ENCODE results near the gene ARL10. TPM values are rescaled to one million over a fixed set of nuclear protein-coding genes. Genes with fewer than 3 reads are reported as not detected.

Gene ARL10
- total and polyA plus RNA-seq, 4 donors: 1.5 to 13.4 (median 4.3) TPM

DNA sequence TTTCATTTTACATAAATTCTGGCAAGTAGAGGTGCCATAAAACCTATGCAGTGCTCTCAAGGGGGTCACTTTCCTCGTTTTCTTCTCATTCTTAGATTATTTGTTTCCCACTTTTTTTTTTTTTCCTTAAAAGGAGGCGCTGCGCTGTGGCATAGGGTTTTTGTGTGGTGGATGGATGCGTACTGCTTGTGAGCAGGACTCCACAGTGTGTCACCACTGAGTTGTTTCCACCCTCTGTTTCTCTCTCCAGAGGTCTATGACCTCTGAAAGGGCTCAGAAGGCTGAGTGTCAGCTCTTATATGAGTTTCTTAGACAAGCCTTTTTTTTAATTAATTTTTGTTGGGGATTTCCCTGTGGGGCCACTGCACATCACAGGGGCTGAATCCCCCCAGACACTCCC, 64.7 kb downstream of the ARL10 start:
- TF ChIP-seq, protein P1, sequence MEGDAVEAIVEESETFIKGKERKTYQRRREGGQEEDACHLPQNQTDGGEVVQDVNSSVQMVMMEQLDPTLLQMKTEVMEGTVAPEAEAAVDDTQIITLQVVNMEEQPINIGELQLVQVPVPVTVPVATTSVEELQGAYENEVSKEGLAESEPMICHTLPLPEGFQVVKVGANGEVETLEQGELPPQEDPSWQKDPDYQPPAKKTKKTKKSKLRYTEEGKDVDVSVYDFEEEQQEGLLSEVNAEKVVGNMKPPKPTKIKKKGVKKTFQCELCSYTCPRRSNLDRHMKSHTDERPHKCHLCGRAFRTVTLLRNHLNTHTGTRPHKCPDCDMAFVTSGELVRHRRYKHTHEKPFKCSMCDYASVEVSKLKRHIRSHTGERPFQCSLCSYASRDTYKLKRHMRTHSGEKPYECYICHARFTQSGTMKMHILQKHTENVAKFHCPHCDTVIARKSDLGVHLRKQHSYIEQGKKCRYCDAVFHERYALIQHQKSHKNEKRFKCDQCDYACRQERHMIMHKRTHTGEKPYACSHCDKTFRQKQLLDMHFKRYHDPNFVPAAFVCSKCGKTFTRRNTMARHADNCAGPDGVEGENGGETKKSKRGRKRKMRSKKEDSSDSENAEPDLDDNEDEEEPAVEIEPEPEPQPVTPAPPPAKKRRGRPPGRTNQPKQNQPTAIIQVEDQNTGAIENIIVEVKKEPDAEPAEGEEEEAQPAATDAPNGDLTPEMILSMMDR (IDR thresholded peaks at IDR 0.05; ENCODE audit: control extremely low read depth, extremely low read depth): no peak
- Histone ChIP-seq H3K9ac (ENCODE audit: insufficient read depth in 1 of 2, low read length in 2 of 2) (no peak overlapping the region), H3K4me1 (ENCODE audit: control insufficient read depth in 5 of 5, insufficient read depth in 5 of 5, low read length in 5 of 5) (no peaks in the 10 kb centered on the region), H3K4me3 (no peak overlapping the region), H3K36me3 (ENCODE audit: control insufficient read depth in 4 of 4, insufficient read depth in 4 of 4, low read length in 4 of 4) (no peaks in the 10 kb centered on the region), H3K27me3 (ENCODE audit: control insufficient read depth in 3 of 3, insufficient read depth in 3 of 3, low read length in 2 of 3) (no peaks in the 10 kb centered on the region), H3K27ac (ENCODE audit: low read depth in 1 of 2, low read length in 1 of 2) (no peak overlapping the region), H3K9me3 (ENCODE audit: control insufficient read depth in 4 of 4, insufficient read depth in 3 of 4, low read length in 3 of 4) (no peaks in the 10 kb centered on the region)
- DNase-seq (no peak), ATAC-seq (ENCODE audit: insufficient read depth, low FRiP score) (no peak)
- WGBS, 2 donors: 66 to 87% methylated on average over 4 of the region's 4 CpGs

Small RNAs within 50 kb of the gene (small RNA-seq; reads per million reads assigned to genes)
- gene MIR1271 (ENCODE audit: low replicate concordance): 62.0 reads per million, percentile 98 among the genes with 10 or more reads in this experiment

Other genes starting within 250 kb of the ARL10 start
- gene SIMC1, start 127.1 kb upstream of the ARL10 start, total RNA-seq: 10 to 100 TPM; 12.1 to 20.9 TPM
- gene SIMC1, start 127.1 kb upstream of the ARL10 start, polyA plus RNA-seq: 1 to 10 TPM; 3.7 to 5.3 TPM
- gene KIAA1191, start 3.7 kb upstream of the ARL10 start, total RNA-seq: 10 to 100 TPM; 76.7 to 78.1 TPM
- 10 to 100 TPM; 41.0 to 47.0 TPM for gene KIAA1191, start 3.7 kb upstream of the ARL10 start, polyA plus RNA-seq
- gene NOP16, start 23.1 kb downstream of the ARL10 start, total RNA-seq: 10 to 100 TPM in 1 of 2 donors, 1 to 10 TPM in 1; 5.0 to 28.5 TPM
- 10 to 100 TPM; 44.4 to 52.1 TPM for gene NOP16, start 23.1 kb downstream of the ARL10 start, polyA plus RNA-seq
- gene HIGD2A, start 23.3 kb downstream of the ARL10 start, total RNA-seq: 100 to 1,000 TPM in 1 of 2 donors, 10 to 100 TPM in 1; 71.2 to 101 TPM
- 100 to 1,000 TPM; 115 to 190 TPM for gene HIGD2A, start 23.3 kb downstream of the ARL10 start, polyA plus RNA-seq
- gene CLTB, start 51.1 kb downstream of the ARL10 start, total RNA-seq: 100 to 1,000 TPM in 1 of 2 donors, 10 to 100 TPM in 1; 33.2 to 123 TPM
- gene CLTB, start 51.1 kb downstream of the ARL10 start, polyA plus RNA-seq: 100 to 1,000 TPM; 101 to 193 TPM
- 10 to 100 TPM; 33.4 to 40.1 TPM for gene FAF2, start 82.9 kb downstream of the ARL10 start, total RNA-seq
- gene FAF2, start 82.9 kb downstream of the ARL10 start, polyA plus RNA-seq: 10 to 100 TPM; 12.5 to 19.8 TPM
- 10 to 100 TPM; 23.4 to 40.5 TPM for gene RNF44, start 171.9 kb downstream of the ARL10 start, total RNA-seq
- 10 to 100 TPM; 15.3 to 27.7 TPM for gene RNF44, start 171.9 kb downstream of the ARL10 start, polyA plus RNA-seq
- gene CDHR2, start 183.9 kb downstream of the ARL10 start, total RNA-seq: 1 to 10 TPM in 1 of 2 donors, under 1 TPM in 1; 0.74 to 1.5 TPM
- gene CDHR2, start 183.9 kb downstream of the ARL10 start, polyA plus RNA-seq: under 1 TPM; 0.02 to 0.10 TPM
- gene GPRIN1, start 244.7 kb downstream of the ARL10 start, total RNA-seq: 1 to 10 TPM in 1 of 2 donors, under 1 TPM in 1; 0.97 to 1.1 TPM
- under 1 TPM; 0.39 to 0.68 TPM for gene GPRIN1, start 244.7 kb downstream of the ARL10 start, polyA plus RNA-seq

Measured in lung (tissue), 13 donors.